HCT116 (cell line): Measurements from ENCODE around the gene GPN1. TPM values are rescaled to one million over a fixed set of nuclear protein-coding genes. Genes with fewer than 3 reads are reported as not detected.

Experiments
- ATAC-seq: fragments of 200-7000 bp; cut with Tn5 transposase; 2 replicates; pipeline ENCODE4 v1.9.1; 2020; ENCODE audit warnings: mild to moderate bottlenecking, moderate library complexity
- BruUV-seq: library from RNA; stranded (reverse); fragments of 400-500 nt; replicated peaks from 2 replicates; lab custom pipeline; 2021; lab: Mats Ljungman, UMichigan
- CTCF ChIA-PET: fragments of 300-600 bp; sonication (Branson Sonifier 250); formaldehyde crosslinking; loops from one replicate; lab custom pipeline; 2021; ENCODE audit warnings: antibody characterized with exemption; lab: Charles Lee
- POLR2A ChIA-PET: fragments of 300-600, 350-600 bp; sonication (Branson Sonifier 250); formaldehyde crosslinking; loops from one replicate; lab custom pipeline; 2021; ENCODE audit warnings: antibody characterized with exemption; lab: Charles Lee
- RAD21 ChIA-PET, 2 experiments: fragments of 300-600 bp; sonication (Branson Sonifier 250); formaldehyde crosslinking; loops; one replicate each; lab custom pipeline; 2023; ENCODE audit warnings: low total read pairs in 2 of 2; ENCODE audit not compliant: uncharacterized antibody in 2 of 2, unreplicated experiment in 2 of 2, low non-redundant PET in 1 of 2; lab: Charles Lee
- DNase-seq: peaks from one replicate; pipeline ENCODE4 v3.0.0-alpha.2; 2010; ENCODE audit warnings: low read depth, low spot score
- H2AFZ ChIP-seq: fragments of 200-600 bp; shearing (Covaris generic), sonication (generic); 2 replicates; pipeline ENCODE4 v1.6.1; 2017; ENCODE audit warnings: low read depth, mixed run types, mixed read lengths, antibody characterized with exemption, low read length; ENCODE audit not compliant: poor library complexity, severe bottlenecking
- H3K27ac ChIP-seq: 2 replicates; pipeline ENCODE4 v1.5.1; 2012; ENCODE audit warnings: low read depth, low read length
- H3K27me3 ChIP-seq: fragments of 200-600 bp; sonication (generic); 2 replicates; pipeline ENCODE4 v1.6.1; 2016; ENCODE audit warnings: mixed run types, low read length, mixed read lengths; ENCODE audit not compliant: insufficient read depth
- H3K36me3 ChIP-seq, 2 experiments: fragments of 200-500 bp in 1 of 2; fragments of 200-600 bp in 1 of 2; sonication (Bioruptor generic) in 1 of 2; sonication (generic) in 1 of 2; 2 replicates each; pipeline versions ENCODE4 v1.5.1 to v1.6.1; 2014 to 2016; ENCODE audit warnings: low read length in 2 of 2, inconsistent platforms in 1 of 2, mixed read lengths in 1 of 2, mixed run types in 1 of 2; ENCODE audit not compliant: insufficient read depth in 2 of 2, control insufficient read depth in 1 of 2
- H3K4me1 ChIP-seq, 2 experiments: fragments of 200-600 bp in 1 of 2; sonication (generic) in 1 of 2; 2 replicates each; pipeline versions ENCODE4 v1.5.1 to v1.6.1; 2012 to 2017; ENCODE audit warnings: low read length in 2 of 2, inconsistent platforms in 1 of 2, mild to moderate bottlenecking in 1 of 2, mixed read lengths in 1 of 2, mixed run types in 1 of 2, moderate library complexity in 1 of 2; ENCODE audit not compliant: insufficient read depth in 2 of 2, control insufficient read depth in 1 of 2
- H3K4me2 ChIP-seq: fragments of 200-600 bp; sonication (generic); 2 replicates; pipeline ENCODE4 v1.6.1; 2017; ENCODE audit warnings: mixed run types, low read length, mixed read lengths
- H3K4me3 ChIP-seq, 2 experiments: fragments of 200-600 bp in 1 of 2; sonication (generic) in 1 of 2; replicated peaks in 1 of 2; 2 replicates each; pipeline ENCODE4 v1.5.1; 2011 to 2016; ENCODE audit warnings: low read length in 2 of 2, control low read depth in 1 of 2, low read depth in 1 of 2, mild to moderate bottlenecking in 1 of 2, mixed read lengths in 1 of 2, mixed run types in 1 of 2
- H3K79me2 ChIP-seq: fragments of 200-600 bp; sonication (generic); 2 replicates; pipeline ENCODE4 v1.6.1; 2017; ENCODE audit warnings: mild to moderate bottlenecking, mixed run types, low read length, moderate library complexity, mixed read lengths; ENCODE audit not compliant: insufficient read depth
- H3K9ac ChIP-seq: fragments of 200-600 bp; sonication (generic); 2 replicates; pipeline ENCODE4 v1.6.1; 2016; ENCODE audit warnings: low read length, mixed read lengths
- H3K9me2 ChIP-seq: fragments of 200-600 bp; sonication (generic), shearing (Covaris generic); 2 replicates; pipeline ENCODE4 v1.6.1; 2017; ENCODE audit warnings: mixed run types, mild to moderate bottlenecking, moderate library complexity; ENCODE audit not compliant: insufficient read depth
- H3K9me3 ChIP-seq, 2 experiments: fragments of 200-500 bp in 1 of 2; fragments of 200-600 bp in 1 of 2; sonication (Bioruptor generic) in 1 of 2; sonication (generic) in 1 of 2; 2 replicates each; pipeline ENCODE4 v1.6.1; 2014 to 2017; ENCODE audit warnings: low read length in 2 of 2, mixed read lengths in 2 of 2, inconsistent platforms in 1 of 2, low read depth in 1 of 2, mild to moderate bottlenecking in 1 of 2, mixed run types in 1 of 2, moderate library complexity in 1 of 2; ENCODE audit not compliant: control insufficient read depth in 1 of 2, insufficient read depth in 1 of 2
- H4K20me1 ChIP-seq: fragments of 200-600 bp; sonication (generic), shearing (Covaris generic); 2 replicates; pipeline ENCODE4 v1.6.1; 2017; ENCODE audit warnings: mixed run types, mild to moderate bottlenecking, moderate library complexity; ENCODE audit not compliant: insufficient read depth
- CBX3 ChIP-seq: IDR thresholded peaks from 2 replicates; pipeline ENCODE4 v1.6.1; 2012; ENCODE audit warnings: low read depth
- CEBPB ChIP-seq: IDR thresholded peaks from 2 replicates; pipeline ENCODE4 v1.6.1; 2012; ENCODE audit warnings: low read depth
- CTCF ChIP-seq, 3 experiments: fragments of 200-600 bp in 1 of 3; sonication (generic) in 1 of 3; IDR thresholded peaks in 2 of 3; conservative IDR thresholded peaks in 1 of 3; 2 replicates each; pipeline ENCODE4 v1.5.1; 2012 to 2017; ENCODE audit warnings: low read depth in 2 of 3, low read length in 2 of 3, antibody characterized with exemption in 1 of 3, borderline replicate concordance in 1 of 3, control low read depth in 1 of 3, mild to moderate bottlenecking in 1 of 3, mixed read lengths in 1 of 3, mixed run types in 1 of 3, moderate library complexity in 1 of 3; ENCODE audit not compliant: insufficient read depth in 1 of 3
- EGR1 ChIP-seq: IDR thresholded peaks from 2 replicates; pipeline ENCODE4 v1.6.1; 2012; ENCODE audit warnings: low read depth
- ELF1 ChIP-seq: IDR thresholded peaks from 2 replicates; pipeline ENCODE4 v1.6.1; 2012; ENCODE audit warnings: low read depth, borderline replicate concordance
- EZH2phosphoT487 ChIP-seq: fragments of 200-600 bp; IDR thresholded peaks from 2 replicates; pipeline ENCODE4 v1.6.1; 2018; ENCODE audit warnings: antibody characterized with exemption, borderline replicate concordance
- FOSL1 ChIP-seq: IDR thresholded peaks from 2 replicates; pipeline ENCODE4 v1.6.1; 2012; ENCODE audit warnings: low read depth
- MAX ChIP-seq: IDR thresholded peaks from 2 replicates; pipeline ENCODE4 v1.6.1; 2012
- POLR2AphosphoS5 ChIP-seq: IDR thresholded peaks from 2 replicates; pipeline ENCODE4 v1.6.1; 2011; ENCODE audit warnings: mild to moderate bottlenecking, low read depth, low read length, moderate library complexity
- SIN3A ChIP-seq: IDR thresholded peaks from 2 replicates; pipeline ENCODE4 v1.6.1; 2012; ENCODE audit warnings: low read depth
- SP1 ChIP-seq: IDR thresholded peaks from 2 replicates; pipeline ENCODE4 v1.6.1; 2012; ENCODE audit warnings: low read depth
- SRF ChIP-seq: IDR thresholded peaks from 2 replicates; pipeline ENCODE4 v1.6.1; 2012; ENCODE audit warnings: low read depth
- YY1 ChIP-seq: IDR thresholded peaks from 2 replicates; pipeline ENCODE4 v1.6.1; 2011; ENCODE audit warnings: low read length, low read depth, moderate library complexity, mild to moderate bottlenecking; ENCODE audit not compliant: insufficient replicate concordance; ENCODE audit errors: extremely low read depth
- ZNF274 ChIP-seq: fragments of 200-500 bp; sonication (Bioruptor generic); IDR thresholded peaks from 2 replicates; pipeline ENCODE4 v1.6.1; 2014; ENCODE audit warnings: mild to moderate bottlenecking, low read depth, low read length, inconsistent platforms
- intact Hi-C: fragments of 100-400 bp; cut with micrococcal nuclease; formaldehyde crosslinking; loops from 2 replicates; pipeline ENCODE4 v1.10.0; 2022
- total RNA-seq: library from RNA; stranded (reverse); gene quantifications from one replicate; pipeline ENCODE4 v1.2.1, GENCODE V29; 2021; ENCODE audit not compliant: unreplicated experiment
- TF ChIP-seq, protein P1 (sequence below): IDR thresholded peaks from 2 replicates; pipeline ENCODE4 v1.6.1; 2012; ENCODE audit warnings: low read depth
- TF ChIP-seq, protein P2 (sequence below): IDR thresholded peaks from 2 replicates; pipeline ENCODE4 v1.6.1; 2011; ENCODE audit warnings: mild to moderate bottlenecking, low read length, moderate library complexity; ENCODE audit not compliant: insufficient replicate concordance; ENCODE audit errors: extremely low read depth
- TF ChIP-seq, protein P3 (sequence below): IDR thresholded peaks from 2 replicates; pipeline ENCODE4 v1.6.1; 2012

GPN1 gene
- total RNA-seq, 1 experiment from 2014 or later, result 34.3 TPM

DNA sequence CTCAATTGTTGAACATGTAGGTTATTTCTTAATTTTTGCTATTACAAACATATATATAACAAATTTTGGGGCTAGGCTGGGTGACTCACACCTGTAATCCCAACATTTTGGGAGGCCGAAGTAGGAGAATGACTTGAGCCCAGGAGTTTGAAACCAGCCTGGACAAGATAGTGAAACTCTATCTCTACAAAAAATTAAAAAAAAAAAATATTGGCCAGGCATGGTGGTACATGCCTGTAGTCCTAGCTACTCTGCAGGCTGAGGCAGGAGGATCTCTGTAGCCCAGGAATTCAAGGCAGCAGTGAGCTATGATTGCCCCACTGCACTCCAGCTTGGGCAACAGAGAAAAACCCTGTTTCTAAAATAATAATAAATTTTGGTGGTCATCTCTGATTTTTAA lies 58.4 kb downstream of the GPN1 start:
- ChIA-PET RAD21 (no interaction called here), POLR2A (no interaction called here), CTCF (no interaction called here)
- intact Hi-C loops, result no loop called here
- Histone ChIP-seq H3K36me3 (peaks cover 5 to 14% of the 10 kb centered on the region in 2 experiments; a peak in 3 of 4 replicates), H3K27ac (no peak overlapping the region), H3K4me3 (no peak overlapping the region), H2AFZ (no peak overlapping the region), H3K9me2 (no peaks in the 10 kb centered on the region), H3K4me2 (no peak overlapping the region), H3K9me3 (no peaks in the 10 kb centered on the region), H4K20me1 (no peaks in the 10 kb centered on the region), H3K9ac (no peak overlapping the region), H3K27me3 (no peaks in the 10 kb centered on the region), H3K79me2 (no peaks in the 10 kb centered on the region), H3K4me1 (peaks cover 15 to 20% of the 10 kb centered on the region in 2 experiments)
- no peak for DNase-seq
- TF ChIP-seq SIN3A (no peak), CTCF (IDR thresholded peaks at IDR 0.05 in 2 of 3, conservative IDR thresholded peaks at IDR 0.05 in 1 of 3; ENCODE audit: borderline replicate concordance in 1 of 3, insufficient read depth in 1 of 3, low read depth in 2 of 3, low read length in 2 of 3) (no peak), EZH2phosphoT487 (no peak), SRF (no peak), FOSL1 (no peak), YY1 (no peak), MAX (no peak), SP1 (no peak), EGR1 (no peak), ZNF274 (no peak), ELF1 (no peak), CEBPB (no peak), POLR2AphosphoS5 (no peak), CBX3 (no peak)
- TF ChIP-seq, protein P1, sequence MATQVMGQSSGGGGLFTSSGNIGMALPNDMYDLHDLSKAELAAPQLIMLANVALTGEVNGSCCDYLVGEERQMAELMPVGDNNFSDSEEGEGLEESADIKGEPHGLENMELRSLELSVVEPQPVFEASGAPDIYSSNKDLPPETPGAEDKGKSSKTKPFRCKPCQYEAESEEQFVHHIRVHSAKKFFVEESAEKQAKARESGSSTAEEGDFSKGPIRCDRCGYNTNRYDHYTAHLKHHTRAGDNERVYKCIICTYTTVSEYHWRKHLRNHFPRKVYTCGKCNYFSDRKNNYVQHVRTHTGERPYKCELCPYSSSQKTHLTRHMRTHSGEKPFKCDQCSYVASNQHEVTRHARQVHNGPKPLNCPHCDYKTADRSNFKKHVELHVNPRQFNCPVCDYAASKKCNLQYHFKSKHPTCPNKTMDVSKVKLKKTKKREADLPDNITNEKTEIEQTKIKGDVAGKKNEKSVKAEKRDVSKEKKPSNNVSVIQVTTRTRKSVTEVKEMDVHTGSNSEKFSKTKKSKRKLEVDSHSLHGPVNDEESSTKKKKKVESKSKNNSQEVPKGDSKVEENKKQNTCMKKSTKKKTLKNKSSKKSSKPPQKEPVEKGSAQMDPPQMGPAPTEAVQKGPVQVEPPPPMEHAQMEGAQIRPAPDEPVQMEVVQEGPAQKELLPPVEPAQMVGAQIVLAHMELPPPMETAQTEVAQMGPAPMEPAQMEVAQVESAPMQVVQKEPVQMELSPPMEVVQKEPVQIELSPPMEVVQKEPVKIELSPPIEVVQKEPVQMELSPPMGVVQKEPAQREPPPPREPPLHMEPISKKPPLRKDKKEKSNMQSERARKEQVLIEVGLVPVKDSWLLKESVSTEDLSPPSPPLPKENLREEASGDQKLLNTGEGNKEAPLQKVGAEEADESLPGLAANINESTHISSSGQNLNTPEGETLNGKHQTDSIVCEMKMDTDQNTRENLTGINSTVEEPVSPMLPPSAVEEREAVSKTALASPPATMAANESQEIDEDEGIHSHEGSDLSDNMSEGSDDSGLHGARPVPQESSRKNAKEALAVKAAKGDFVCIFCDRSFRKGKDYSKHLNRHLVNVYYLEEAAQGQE, result no peak
- TF ChIP-seq, protein P2, sequence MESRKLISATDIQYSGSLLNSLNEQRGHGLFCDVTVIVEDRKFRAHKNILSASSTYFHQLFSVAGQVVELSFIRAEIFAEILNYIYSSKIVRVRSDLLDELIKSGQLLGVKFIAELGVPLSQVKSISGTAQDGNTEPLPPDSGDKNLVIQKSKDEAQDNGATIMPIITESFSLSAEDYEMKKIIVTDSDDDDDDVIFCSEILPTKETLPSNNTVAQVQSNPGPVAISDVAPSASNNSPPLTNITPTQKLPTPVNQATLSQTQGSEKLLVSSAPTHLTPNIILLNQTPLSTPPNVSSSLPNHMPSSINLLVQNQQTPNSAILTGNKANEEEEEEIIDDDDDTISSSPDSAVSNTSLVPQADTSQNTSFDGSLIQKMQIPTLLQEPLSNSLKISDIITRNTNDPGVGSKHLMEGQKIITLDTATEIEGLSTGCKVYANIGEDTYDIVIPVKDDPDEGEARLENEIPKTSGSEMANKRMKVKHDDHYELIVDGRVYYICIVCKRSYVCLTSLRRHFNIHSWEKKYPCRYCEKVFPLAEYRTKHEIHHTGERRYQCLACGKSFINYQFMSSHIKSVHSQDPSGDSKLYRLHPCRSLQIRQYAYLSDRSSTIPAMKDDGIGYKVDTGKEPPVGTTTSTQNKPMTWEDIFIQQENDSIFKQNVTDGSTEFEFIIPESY, result no peak
- TF ChIP-seq, protein P3, sequence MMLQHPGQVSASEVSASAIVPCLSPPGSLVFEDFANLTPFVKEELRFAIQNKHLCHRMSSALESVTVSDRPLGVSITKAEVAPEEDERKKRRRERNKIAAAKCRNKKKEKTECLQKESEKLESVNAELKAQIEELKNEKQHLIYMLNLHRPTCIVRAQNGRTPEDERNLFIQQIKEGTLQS, result no peak
- no TSS peak for BruUV-seq
- ATAC-seq, result no peak
